Measurements from ENCODE around the gene ALK. TPM values are rescaled to one million over a fixed set of nuclear protein-coding genes. Genes with fewer than 3 reads are reported as not detected.

ALK gene
- polyA plus RNA-seq, 10 donors, result 0.04 to 0.36 (median 0.13) TPM; not detected in 1

DNA sequence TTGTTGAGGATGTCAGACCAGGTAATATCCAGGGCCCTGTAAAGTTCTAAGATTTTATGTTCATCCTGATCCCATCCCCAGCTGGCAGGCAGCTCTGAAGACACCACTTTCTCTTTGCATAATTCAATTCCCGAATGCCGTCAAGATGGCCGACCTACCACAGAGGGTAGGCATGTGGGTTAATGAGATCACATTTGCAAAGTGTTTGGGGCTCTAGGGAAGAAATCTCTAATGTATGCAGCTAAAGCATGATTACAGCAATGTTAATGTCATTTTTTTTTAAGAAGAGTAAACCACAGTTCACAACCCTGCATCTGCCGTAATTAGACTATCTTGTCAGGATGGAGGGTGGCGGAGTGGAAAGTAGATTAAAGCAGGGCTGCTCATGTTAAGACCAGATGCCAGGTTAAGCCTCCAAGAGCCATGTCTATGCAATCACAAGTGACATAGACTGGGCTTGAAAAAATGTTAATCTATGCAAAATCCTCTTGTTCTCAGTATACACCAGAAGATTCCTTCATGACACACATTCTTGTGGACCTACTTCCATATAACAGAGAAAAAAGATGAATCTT, 131.4 kb downstream of the ALK start:
- no peak for DNase-seq

DNA sequence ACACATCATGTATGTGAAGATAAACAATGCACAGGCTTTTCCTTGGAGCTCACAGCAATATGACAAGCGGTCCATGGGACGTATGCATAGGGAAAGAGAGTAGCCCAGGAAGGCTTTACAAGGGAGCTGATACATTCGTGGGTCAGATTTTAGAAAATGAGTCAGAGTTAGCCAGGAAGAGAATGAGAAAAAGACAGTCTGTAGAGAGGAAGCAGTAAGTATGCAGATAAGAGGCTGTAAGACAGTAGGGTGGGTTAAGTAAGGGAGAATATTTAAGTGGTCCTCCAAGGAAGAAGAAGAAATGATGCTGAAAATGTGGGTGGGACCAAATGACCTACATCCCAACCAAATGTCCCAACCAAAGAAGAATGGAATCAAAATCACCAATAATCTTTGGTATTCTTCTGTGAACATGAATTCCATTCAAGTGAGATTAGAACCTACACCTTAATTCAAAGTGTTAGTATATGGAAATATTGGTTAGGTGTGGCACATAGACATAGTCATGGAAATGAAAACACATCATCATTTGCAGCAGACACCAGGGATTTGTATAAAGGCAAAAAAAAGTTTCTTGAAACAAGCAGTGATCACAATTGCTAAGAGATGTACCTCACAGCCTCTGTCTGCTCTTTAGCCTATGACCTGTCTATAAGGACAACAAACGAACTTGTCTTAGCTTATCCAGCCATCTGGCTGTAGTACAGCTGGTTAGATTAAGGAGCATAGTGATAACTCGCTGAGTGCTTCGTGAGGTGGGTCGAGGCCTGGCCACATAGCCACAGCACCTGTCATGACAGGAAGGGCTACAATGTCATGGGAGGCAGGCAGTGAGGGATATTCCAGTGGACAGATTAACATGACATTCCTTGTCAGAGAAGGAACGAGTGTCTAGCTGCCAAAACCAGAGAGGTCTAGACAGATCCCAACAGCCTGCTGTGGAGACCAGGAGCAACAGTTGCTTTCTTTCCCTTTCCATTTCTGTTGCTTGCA, 133.6 kb downstream of the ALK start:
- DNase-seq, result no peak

DNA sequence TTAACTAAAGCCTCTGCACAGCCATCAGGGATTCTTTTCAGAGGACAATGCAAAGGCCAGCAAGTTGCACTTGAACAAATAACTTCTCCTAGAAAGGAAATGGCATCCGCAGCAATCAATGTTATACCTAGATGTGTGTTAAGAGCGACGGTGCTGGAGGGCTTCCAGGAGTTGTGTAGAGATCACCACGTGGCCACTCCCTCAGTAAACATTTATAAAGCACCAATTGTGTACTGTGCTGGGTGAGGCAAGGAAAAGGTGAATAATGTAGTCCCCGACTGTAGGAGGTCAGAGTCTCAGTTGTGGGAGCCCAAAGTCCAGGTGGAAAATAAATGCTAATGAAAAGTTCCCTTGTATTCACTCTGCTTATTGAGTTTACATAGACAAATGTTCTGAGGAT, 135.0 kb downstream of the ALK start:
- DNase-seq, result no peak

DNA sequence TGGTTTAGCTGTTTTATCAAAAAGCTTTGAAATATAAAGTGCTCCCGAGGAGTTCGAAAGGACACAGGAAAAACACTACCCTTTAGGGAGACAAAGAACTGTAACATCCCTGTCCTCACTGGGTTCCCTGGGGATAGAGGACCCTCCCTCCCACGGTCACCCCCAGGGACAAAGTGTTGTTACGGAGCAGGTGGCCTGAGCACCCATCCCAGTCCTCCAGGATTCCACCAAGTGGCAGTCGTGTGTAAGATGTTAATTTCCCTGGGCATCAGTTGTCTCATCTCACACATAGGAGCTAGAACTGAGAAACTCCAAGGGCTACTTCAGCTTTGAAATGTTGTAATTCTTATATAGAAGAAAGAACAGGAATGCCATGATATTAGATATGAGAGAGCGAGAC, 137.7 kb downstream of the ALK start:
- DNase-seq, result no peak

DNA sequence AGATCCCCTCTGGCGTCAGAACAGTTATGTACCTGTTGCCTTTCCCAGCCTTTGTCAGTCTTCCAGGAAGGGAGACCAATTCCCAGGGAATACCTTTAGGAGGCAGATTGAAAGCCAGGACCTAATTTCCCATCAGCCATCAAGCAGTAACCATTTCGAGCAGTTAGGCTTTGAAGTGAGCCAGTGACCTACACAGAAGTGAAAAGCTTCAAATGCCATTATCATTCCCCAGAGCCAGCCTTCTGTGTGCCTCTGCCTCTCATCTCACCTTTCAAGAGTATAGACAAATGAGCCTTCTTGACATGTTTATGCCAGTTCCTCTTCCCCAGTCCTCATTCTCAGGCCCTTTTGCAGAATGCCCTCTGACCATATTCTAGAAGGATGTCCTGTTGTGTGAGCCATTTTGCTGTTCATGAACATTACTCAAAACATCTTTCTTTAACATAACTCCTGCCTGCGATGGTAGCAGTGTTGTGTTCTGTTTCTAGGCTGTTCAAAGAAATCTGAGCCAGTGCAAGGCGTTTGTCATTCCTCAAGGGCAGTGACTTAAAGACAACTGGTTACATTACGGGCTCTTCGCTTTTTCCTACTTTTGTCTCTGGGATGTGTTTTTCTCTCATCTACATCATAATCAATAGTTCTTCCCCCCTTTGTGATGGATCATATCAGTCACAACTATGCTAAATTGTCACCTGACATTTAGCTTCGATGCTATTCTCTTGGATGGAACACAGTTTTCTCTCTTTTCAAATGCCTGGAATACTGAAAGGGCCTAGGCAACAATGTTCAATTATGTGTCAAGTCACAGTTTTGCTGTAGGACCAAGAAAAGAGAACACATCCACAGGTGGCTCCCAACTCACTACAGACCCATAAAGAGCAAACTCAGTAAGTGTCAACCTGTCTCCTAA, 138.6 kb downstream of the ALK start:
- DNase-seq, result no peak

DNA sequence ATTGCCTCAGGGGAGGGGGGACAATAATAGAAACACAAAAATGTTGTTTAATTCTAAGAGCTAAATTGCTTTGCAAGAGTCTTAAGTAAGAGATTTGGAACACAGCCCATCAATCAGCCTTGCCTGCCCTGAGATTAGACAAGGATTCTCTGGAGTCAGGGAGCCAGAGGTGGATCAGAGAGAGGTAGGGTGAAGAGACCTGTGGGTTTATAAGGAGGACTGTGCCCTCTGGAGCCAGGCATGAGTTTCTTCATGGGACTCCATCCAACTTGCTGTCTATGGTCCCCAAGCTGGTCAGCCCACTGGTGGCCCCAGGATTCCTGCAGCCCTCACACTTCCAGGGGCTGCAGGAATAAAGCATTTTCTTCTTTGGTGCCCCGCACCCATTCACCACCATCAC, 139.3 kb downstream of the ALK start:
- no peak for DNase-seq

DNA sequence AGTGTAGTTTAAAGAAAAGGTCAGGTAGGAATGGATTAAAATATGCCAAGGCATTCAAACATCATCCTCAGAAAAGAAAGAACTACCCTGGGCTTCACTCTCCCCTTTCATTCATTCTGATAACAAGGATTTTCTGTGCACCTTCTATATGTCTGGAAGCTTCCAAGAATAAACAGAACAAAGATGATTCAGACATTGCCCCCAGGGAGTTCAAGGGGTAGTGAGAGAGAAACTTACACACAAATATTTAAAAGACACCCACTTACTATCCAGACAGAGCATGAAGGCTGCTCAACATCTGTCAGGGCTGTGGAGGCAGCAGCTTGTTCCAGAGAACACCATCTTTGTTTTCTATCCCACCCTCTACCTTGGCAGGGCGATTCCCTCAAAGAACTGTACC, 140.5 kb downstream of the ALK start:
- no peak for DNase-seq

DNA sequence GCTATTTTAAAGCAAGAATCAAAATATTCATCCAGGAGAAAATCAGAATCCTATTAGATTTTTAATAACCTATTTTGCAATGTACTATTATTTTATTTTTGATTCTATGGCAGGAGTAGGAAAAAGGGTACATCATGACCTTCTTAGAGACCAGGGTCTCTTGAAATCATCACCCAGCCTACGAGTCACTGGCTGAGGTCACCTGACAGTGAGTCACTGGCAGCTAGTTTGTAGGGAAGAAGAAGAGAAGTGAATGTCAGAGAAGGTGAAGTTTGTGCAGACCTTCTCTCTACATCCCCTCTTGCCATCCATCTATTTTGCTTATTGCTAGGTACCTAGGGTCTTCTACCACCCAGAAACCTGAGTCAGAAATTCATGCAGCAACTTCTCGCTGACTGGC, 144.2 kb downstream of the ALK start:
- DNase-seq, result no peak

DNA sequence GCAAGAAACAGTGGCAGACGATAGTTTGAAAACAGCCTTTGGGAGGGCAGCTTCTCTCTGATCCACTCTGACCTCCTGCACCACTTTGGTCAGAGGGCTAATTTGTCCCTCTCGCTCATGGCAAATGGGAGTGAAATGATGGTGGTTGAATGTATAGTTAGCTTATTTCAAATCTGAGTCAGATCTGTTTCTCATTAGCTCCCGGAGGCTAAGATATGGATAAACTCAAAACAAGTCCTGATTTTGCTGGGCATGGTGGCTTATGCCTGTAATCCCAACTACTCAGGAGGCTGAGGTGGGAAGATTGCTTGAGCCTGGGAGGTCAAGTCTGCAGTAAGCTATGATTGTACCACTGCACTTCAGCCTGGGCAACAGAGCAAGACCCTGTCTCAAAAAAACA, 145.0 kb downstream of the ALK start:
- peak in 1 of 3 donors; percentile 5 for DNase-seq

DNA sequence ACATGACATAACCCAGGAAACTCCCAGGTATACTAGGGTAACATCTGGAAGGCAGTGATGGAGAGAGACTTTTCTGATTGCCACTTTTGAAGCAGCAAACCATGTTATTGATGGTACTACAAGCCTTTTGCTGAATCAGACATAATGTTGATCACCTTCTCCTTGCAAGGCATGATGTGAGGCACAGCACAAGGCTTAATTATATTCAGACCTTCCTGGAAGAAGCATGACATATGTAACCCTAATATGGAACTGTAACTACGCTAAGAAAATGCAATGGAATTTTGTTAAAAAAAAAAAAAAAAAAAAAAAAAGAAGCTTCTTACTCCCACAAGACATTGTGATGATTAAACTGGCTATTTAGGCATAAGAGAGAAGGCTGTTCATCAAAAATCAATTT, 145.4 kb downstream of the ALK start:
- DNase-seq, result no peak

DNA sequence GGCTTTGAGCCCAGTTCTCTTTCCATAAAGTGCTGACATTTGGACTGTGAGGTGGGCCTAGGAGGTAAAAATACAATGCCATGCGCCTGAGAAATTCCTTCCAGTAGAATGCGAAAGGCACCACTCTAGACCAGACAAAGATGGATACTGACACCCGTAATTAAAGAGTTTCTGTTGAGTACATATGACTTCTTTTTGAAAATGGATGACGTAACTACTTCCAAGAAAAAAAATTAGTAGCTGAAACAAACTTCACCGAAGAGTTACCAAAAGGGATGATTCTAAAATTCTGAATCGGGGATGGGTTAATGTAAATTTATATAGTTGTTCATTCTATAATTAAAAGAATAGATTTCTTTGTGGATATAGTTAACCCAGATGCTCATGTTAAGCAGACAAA, 146.8 kb downstream of the ALK start:
- DNase-seq, result no peak

DNA sequence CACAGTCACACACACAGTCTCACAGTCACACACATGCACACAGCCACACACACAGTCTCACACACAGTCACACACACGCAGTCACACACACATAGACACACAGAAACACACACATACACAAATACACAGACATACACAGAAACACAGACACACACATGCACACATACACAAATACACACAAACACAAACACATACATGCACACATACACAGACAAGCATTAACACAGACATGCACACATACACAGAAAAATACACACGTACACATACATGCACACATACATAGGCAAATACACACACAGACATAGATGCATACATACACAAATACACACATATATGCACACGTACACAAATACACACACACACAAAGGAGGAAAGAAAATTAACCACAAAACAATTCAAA, 150.5 kb downstream of the ALK start:
- no peak for DNase-seq

DNA sequence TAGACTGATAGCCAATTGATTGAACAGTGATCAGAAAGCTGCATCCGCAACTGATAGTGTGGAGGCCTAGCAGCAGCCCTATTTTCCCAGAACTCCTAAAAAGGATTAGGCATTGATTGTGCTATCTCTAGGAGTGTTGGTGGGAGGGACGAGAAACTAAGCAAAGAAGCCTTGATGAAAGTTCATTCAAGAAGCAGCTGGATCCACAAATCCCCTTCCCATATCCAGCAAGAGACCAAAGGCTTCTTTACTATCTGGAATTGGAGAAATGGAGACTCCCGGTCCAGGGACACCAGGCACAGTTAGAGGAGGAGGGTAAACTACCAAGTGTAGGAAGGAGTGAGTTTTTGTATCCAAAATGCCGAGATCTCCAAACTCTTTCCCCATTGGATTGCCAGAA, 151.5 kb downstream of the ALK start:
- no peak for DNase-seq

DNA sequence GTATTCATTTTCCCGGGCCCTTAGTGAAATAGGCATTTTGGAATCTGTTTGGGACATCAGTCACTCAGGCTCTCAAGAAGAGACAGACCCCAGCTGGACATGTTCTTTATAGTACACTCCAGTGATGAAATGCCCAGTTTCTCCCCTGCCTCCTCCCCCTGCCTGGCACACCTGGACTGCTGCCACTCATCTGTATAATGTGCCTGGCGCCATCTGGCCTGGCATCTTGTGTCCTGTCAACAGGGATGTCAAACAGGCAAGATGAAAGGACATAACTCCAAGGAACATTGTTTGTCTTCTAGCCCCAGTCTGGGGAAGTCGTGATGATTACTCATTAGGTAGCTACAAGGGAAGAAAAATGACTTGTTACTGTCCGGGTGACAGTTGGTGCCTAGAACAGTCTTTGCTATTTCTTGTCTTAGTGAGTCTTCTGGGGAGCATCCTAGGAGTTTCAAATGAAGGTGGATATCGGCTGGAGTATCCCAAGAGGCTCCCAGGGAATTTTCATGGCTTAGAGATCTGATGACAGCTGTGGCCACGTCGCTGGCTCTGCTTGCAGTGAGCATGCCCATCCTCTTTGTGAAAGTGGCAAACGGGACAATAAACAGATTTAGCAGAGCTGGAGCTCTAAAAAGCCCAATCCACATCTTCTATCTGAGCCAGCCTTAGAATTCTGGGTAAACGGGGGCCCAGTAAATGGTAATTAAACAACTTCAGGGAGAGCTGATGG, 153.6 kb downstream of the ALK start:
- peak in 1 of 3 donors; percentile 3 for DNase-seq

DNA sequence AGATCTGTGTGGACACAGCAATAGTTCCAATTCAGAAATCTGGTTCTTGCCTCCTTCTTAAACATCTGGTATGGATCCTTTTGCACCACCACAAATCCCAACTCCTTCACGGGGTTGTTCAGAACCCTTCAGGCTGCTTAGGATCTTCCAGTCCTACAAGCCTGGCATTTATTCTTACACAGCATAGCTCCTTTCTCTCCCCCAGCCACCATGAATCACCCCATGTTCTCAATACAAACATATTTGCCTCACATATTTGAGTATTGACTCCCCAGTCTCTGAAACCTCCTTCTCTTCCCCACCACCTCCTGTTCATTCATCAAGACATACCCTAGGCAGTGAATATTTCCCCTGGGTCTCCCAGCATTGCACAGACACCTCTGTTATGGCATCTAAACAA, 155.2 kb downstream of the ALK start:
- DNase-seq, result peak in 1 of 3 donors; percentile 43

DNA sequence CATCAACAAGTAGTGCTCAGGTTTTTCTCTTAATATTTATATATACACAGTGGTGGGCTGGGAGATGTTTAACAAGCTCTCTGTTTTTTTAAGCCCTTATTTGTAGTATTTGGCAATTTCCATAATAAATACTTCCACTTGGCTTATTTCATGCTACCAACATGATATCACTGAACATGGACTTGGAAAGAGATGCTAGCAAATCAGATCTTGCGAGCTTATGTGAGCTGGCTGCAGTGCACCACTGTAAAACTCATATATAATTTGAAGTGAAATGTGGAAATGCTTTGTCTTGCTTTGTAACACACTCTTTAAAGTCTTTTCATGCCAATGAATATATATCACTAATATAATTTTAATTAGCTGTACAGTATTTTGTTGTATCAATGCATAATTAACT, 155.7 kb downstream of the ALK start:
- DNase-seq, result peak in 2 of 3 donors; percentile 46 to 52

DNA sequence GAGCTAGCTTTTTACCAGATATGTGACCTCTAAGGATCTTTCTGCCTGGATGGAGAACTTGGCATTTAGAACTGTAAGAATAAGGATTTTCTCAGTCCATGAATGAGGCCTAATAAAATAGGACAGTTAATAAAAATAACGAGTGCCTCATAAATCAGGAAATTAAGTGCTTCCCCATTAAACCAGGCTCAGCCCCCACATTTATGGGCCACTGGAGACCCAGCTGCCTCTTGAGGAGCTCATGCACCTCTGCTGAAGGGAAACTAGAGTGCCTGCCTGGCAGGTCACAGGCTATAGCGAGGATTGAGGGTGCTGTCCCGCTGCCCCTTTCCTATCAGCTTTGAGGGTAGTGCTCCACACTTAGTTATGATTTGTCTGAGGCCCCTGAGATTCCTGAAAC, 158.0 kb downstream of the ALK start:
- no peak for DNase-seq

DNA sequence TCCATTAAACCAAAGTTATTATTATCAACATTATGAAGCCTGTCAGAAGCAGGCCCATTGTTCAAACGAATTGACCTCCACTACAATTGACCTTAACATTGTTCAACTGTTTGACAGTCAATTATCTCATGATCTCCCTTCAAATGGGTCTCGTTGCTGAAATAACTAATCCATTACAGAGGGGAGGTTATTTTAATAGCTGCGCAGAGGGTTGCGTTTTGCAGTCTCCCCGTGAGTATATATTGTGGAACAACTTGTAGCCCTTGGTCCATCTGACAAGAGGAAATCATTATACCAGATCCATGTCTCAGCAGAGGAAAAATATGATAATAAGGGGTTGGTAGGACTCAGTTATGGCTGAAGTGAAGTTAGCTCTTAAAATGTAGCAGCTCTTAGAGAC, 159.1 kb downstream of the ALK start:
- DNase-seq, result no peak

DNA sequence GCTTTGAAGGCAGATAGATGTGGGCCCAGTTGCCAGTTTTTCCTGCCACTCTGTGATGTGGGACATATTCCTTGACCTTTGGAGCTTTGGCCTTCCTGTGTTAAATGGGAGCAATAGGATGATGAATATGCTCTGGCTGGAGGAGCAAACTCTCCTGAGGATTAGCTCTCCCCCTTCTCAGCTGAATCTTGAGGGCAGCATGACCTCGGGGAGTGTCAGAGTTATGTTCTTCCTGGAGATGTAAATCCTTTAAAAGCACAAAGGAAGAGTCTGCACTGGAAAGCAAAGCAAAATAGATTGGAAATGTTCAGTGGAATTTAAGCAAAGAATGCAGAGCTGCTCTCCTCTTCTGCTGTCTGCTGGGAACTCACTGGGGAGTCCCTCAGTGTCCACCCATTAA, 160.1 kb downstream of the ALK start:
- peak in 1 of 3 donors; percentile 6 for DNase-seq

DNA sequence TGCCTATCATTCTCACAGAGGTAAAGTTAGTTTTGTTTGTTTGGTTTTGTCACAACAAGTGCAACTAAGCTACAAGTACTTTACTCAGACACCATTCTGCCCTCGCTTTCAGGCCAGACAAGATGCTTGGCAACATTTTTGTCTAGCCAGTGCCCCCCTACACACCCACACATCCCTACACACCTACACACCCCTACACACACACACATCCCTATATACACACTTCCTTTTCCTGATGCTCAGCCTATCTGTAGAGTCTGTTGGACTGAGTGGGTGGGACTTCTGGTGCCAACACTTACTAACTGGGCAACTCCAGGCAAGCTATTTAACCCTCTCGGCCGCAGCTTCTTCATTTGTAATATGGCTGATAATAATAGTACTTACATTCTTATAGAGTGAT, 161.4 kb downstream of the ALK start:
- no peak for DNase-seq

DNA sequence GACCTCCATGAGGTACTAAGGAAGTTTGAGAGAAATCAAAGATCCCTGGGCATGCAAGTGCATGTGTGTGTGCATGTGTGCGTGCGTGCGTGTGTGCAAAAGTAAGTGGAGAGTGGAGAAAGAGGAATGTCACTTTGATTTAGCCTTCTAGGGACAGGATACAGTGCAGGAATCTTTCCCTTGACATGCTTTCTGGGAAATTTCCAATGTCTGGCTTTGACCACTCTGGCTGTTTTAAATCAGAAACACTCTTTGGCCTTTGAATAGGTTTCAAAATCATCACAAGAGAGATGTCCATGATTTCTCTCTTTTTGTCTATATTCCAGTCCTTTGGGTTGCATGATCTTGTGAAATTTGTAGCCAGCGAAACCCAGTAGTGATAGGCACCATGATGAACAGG, 162.0 kb downstream of the ALK start:
- peak in 1 of 3 donors; percentile 16 for DNase-seq

DNA sequence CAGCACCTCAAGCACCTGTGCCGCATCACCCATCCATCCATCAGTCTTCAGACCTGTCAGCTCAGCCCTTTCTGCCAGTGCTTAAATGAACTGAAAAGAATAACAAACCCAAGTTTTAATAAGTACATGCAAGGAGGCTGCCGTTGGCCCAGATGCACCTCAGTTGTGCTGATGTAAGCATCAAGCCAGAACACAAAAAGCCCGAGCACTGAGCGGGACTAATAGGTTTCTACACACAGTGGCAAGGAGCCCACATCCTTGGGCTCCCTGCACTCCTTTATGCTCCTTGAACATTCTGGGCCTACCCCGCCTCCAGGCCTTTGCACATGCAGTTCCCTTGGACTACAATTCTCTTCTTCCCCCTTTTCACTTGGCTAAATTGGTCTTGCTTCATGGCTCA, 165.6 kb downstream of the ALK start:
- DNase-seq, result no peak

Measured in muscle of back (tissue), 11 donors.